ENCODE results near the gene GBP4. TPM values are rescaled to one million over a fixed set of nuclear protein-coding genes. Genes with fewer than 3 reads are reported as not detected.
"Not testable (repeated sequence)": the region's sequence is repeated elsewhere in the genome, so short reads cannot be mapped to it uniquely, and the experiment has no call there.

The GBP4 gene, protein sequence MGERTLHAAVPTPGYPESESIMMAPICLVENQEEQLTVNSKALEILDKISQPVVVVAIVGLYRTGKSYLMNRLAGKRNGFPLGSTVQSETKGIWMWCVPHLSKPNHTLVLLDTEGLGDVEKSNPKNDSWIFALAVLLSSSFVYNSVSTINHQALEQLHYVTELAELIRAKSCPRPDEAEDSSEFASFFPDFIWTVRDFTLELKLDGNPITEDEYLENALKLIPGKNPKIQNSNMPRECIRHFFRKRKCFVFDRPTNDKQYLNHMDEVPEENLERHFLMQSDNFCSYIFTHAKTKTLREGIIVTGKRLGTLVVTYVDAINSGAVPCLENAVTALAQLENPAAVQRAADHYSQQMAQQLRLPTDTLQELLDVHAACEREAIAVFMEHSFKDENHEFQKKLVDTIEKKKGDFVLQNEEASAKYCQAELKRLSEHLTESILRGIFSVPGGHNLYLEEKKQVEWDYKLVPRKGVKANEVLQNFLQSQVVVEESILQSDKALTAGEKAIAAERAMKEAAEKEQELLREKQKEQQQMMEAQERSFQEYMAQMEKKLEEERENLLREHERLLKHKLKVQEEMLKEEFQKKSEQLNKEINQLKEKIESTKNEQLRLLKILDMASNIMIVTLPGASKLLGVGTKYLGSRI
- 0.79 and 1.7 TPM in 2 replicates for total RNA-seq (2021)
- Bru-seq, nascent RNA, result percentile 22 among the genes with signal in this experiment
- percentile 32 among the genes with signal in this experiment for BruChase-seq, experiment 1, labeled RNA remaining after a 2-hour chase
- percentile 42 among the genes with signal in this experiment for BruChase-seq, experiment 2, labeled RNA remaining after a 6-hour chase
- long read RNA-seq, partial matches to known transcripts, result 0 of 2 reads
- long read RNA-seq, other reads (novel, unspliced or antisense), result 2 of 2 reads

DNA sequence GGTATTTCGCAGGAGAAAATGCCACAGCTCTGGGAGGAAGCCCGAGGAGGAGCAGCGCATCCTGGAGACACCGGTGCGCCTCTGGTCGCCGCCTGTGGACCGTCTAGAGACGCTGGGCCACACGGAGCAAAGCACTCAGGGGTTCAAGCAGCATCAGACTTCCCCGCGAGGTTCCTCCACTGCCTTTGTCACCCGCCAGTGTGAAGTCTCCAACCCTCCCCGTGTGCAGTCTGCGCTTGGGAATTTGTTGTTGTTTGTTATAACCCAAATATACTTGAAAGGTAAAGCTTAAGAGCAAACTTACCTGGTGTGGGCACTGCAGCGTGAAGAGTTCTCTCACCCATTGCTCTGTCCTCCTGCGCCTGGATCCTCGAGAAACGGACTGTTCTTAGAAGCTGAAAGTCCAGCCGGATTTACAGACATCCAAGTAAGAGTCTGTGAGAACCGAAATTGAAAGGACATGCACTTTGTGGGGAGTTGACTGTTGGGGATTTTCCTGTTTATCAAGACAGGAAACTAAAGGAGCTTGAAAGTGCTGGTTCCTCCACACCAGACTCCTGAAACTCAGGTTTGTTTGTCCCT lies at the start of gene GBP4:
GBP4 (minus strand) TSS at position 452 of the 582 bp plus-strand sequence; CDS start at position 344, 108 bp downstream.
- DNase-seq (ENCODE audit: low spot score), result no peak
- POLR2A ChIA-PET (ENCODE audit: low non-redundant PET), result no interaction called here
- H3K4me1 ChIP-seq (ENCODE audit: insufficient read depth, low read length, poor library complexity, severe bottlenecking), result peaks cover 23% of the 10 kb centered on the region
- H3K27me3 ChIP-seq (replicated peaks; ENCODE audit: insufficient read depth, low read depth, low read length, poor library complexity), result no peaks in the 10 kb centered on the region
- H3K36me3 ChIP-seq (ENCODE audit: insufficient read depth, low read length, poor library complexity, severe bottlenecking), result no peaks in the 10 kb centered on the region
- no peak within 1 kb of the TSS for H3K4me3 ChIP-seq (ENCODE audit: low read depth, low read length, poor library complexity, severe bottlenecking)
- no TSS peak for BruUV-seq (replicated peaks)
- intact Hi-C loops (cut with micrococcal nuclease; ENCODE audit: unreplicated experiment), result no loop called here
- no peaks in the 10 kb centered on the region for H3K9me3 ChIP-seq (ENCODE audit: low read depth, low read length, poor library complexity, severe bottlenecking)
- TF ChIP-seq, protein P1, sequence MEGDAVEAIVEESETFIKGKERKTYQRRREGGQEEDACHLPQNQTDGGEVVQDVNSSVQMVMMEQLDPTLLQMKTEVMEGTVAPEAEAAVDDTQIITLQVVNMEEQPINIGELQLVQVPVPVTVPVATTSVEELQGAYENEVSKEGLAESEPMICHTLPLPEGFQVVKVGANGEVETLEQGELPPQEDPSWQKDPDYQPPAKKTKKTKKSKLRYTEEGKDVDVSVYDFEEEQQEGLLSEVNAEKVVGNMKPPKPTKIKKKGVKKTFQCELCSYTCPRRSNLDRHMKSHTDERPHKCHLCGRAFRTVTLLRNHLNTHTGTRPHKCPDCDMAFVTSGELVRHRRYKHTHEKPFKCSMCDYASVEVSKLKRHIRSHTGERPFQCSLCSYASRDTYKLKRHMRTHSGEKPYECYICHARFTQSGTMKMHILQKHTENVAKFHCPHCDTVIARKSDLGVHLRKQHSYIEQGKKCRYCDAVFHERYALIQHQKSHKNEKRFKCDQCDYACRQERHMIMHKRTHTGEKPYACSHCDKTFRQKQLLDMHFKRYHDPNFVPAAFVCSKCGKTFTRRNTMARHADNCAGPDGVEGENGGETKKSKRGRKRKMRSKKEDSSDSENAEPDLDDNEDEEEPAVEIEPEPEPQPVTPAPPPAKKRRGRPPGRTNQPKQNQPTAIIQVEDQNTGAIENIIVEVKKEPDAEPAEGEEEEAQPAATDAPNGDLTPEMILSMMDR (conservative IDR thresholded peaks at IDR 0.05; ENCODE audit: low read depth, low read length), result no peak
- TF ChIP-seq EZH2 (IDR thresholded peaks at IDR 0.05; ENCODE audit: borderline replicate concordance, low read depth, low read length, poor library complexity, severe bottlenecking), result no peak
- CTCF ChIA-PET, result no interaction called here
- H3K27ac ChIP-seq (ENCODE audit: low read depth, low read length, poor library complexity, severe bottlenecking), result no peak within 1 kb of the TSS

DNA sequence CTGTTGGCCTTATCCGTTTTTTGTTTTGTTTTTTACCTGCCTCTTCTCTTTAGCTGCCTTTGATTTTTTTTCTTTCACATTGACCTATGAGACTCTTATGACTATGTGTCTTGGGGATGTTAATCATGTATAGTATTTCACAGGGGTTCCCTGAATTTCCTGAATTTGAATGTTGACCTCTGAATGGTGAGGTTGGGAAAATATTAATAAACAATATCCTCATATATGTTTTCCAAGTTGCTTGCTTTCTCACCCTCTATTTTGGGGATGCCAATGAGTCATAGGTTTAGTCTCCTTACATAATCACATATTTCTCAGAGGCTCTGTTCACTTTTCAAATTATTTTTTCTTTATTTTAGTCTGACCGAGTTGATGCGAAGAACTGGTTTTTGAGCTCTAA lies 44.3 kb upstream of the GBP4 start:
- intact Hi-C loops (cut with micrococcal nuclease; ENCODE audit: unreplicated experiment), result no loop called here
- BruUV-seq (replicated peaks), result no TSS peak

DNA sequence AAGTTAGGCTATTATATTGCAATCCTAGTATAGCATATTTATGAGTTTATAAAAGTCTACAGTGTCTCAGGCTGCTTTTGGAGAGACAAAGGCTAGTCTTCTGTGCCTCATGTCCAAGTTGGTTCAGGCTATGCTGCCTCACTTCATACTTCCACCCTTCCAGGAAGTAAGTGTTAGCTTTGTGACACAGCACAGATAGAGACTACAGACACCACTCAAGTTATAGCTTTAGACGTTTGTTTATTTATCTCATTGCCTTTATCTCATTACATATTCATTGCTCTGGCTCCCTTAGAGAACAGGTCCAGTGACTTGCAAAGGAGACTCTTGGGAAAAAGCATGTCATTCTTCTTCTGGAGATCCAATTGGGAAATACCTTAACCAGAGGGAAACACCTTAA lies 22.6 kb upstream of the GBP4 start:
- CTCF ChIA-PET, result no interaction called here
- DNase-seq (ENCODE audit: low spot score), result no peak
- POLR2A ChIA-PET (ENCODE audit: low non-redundant PET), result no interaction called here

More for the DNA sequence above, 44.3 kb upstream of the GBP4 start:
- ChIA-PET POLR2A (ENCODE audit: low non-redundant PET) (no interaction called here), CTCF (no interaction called here)
- Histone ChIP-seq H3K9me3 (ENCODE audit: low read depth, low read length, poor library complexity, severe bottlenecking) (no peaks in the 10 kb centered on the region), H3K4me1 (ENCODE audit: insufficient read depth, low read length, poor library complexity, severe bottlenecking) (no peaks in the 10 kb centered on the region), H3K36me3 (ENCODE audit: insufficient read depth, low read length, poor library complexity, severe bottlenecking) (no peaks in the 10 kb centered on the region), H3K4me3 (ENCODE audit: low read depth, low read length, poor library complexity, severe bottlenecking) (no peak overlapping the region), H3K27me3 (replicated peaks; ENCODE audit: insufficient read depth, low read depth, low read length, poor library complexity) (no peaks in the 10 kb centered on the region), H3K27ac (ENCODE audit: low read depth, low read length, poor library complexity, severe bottlenecking) (no peak overlapping the region)
- no peak for DNase-seq (ENCODE audit: low spot score)
- no peak for TF ChIP-seq EZH2 (IDR thresholded peaks at IDR 0.05; ENCODE audit: borderline replicate concordance, low read depth, low read length, poor library complexity, severe bottlenecking)
- TF ChIP-seq, protein P1 (conservative IDR thresholded peaks at IDR 0.05; ENCODE audit: low read depth, low read length), result no peak

DNA sequence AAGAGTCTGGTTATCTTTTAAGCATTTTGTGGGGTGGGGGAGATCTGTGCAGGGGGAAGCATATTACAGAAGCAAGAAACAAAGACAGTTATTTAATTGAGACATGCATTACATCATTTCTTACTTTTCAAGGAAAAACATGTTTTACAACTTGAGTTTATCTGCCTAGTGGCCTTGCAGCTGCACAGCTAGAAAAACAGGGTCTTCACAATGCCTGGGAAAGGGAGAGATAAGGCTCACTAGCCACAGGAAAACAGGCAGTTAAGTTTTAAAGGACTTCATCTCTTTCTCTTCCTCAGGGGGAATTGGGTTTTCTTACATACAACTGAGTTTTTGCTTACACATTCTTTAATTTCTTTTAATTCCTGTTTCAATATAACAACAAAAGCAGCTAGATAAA lies 21.1 kb upstream of the GBP4 start:
- DNase-seq (ENCODE audit: low spot score); H3K4me3 ChIP-seq (ENCODE audit: low read depth, low read length, poor library complexity, severe bottlenecking); BruUV-seq (replicated peaks); POLR2A ChIA-PET (ENCODE audit: low non-redundant PET); H3K27ac ChIP-seq (ENCODE audit: low read depth, low read length, poor library complexity, severe bottlenecking); H3K36me3 ChIP-seq (ENCODE audit: insufficient read depth, low read length, poor library complexity, severe bottlenecking); H3K4me1 ChIP-seq (ENCODE audit: insufficient read depth, low read length, poor library complexity, severe bottlenecking); CTCF ChIA-PET; H3K27me3 ChIP-seq (replicated peaks; ENCODE audit: insufficient read depth, low read depth, low read length, poor library complexity); intact Hi-C loops (cut with micrococcal nuclease; ENCODE audit: unreplicated experiment); H3K9me3 ChIP-seq (ENCODE audit: low read depth, low read length, poor library complexity, severe bottlenecking): not testable (repeated sequence)

More for the DNA sequence above, 22.6 kb upstream of the GBP4 start:
- Histone ChIP-seq H3K4me1 (ENCODE audit: insufficient read depth, low read length, poor library complexity, severe bottlenecking) (no peaks in the 10 kb centered on the region), H3K4me3 (ENCODE audit: low read depth, low read length, poor library complexity, severe bottlenecking) (no peak overlapping the region), H3K9me3 (ENCODE audit: low read depth, low read length, poor library complexity, severe bottlenecking) (no peaks in the 10 kb centered on the region), H3K27ac (ENCODE audit: low read depth, low read length, poor library complexity, severe bottlenecking) (no peak overlapping the region), H3K36me3 (ENCODE audit: insufficient read depth, low read length, poor library complexity, severe bottlenecking) (no peaks in the 10 kb centered on the region), H3K27me3 (replicated peaks; ENCODE audit: insufficient read depth, low read depth, low read length, poor library complexity) (no peaks in the 10 kb centered on the region)
- BruUV-seq (replicated peaks), result no TSS peak
- intact Hi-C loops (cut with micrococcal nuclease; ENCODE audit: unreplicated experiment), result no loop called here
- no peak for TF ChIP-seq EZH2 (IDR thresholded peaks at IDR 0.05; ENCODE audit: borderline replicate concordance, low read depth, low read length, poor library complexity, severe bottlenecking)
- TF ChIP-seq, protein P1 (conservative IDR thresholded peaks at IDR 0.05; ENCODE audit: low read depth, low read length), result no peak

DNA sequence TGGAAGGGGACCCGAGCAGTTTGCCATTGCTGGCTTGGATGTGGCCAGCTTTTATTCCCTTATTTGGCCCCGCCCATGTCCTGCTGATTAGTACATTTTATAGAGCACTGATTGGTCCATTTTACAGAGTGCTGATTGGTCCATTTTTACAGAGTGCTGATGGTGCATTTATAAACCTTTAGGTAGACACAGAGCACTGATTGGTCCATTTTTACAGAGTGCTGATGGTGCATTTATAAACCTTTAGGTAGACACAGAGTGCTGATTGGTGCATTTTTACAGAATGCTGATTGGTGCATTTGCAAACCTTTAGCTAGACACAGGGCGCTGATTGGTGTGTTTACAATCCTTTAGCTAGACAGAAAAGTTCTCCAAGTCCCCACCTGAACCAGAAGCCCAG lies 20.2 kb upstream of the GBP4 start:
- H3K27ac ChIP-seq (ENCODE audit: low read depth, low read length, poor library complexity, severe bottlenecking); H3K4me3 ChIP-seq (ENCODE audit: low read depth, low read length, poor library complexity, severe bottlenecking); BruUV-seq (replicated peaks); CTCF ChIA-PET; intact Hi-C loops (cut with micrococcal nuclease; ENCODE audit: unreplicated experiment); H3K4me1 ChIP-seq (ENCODE audit: insufficient read depth, low read length, poor library complexity, severe bottlenecking); DNase-seq (ENCODE audit: low spot score); H3K9me3 ChIP-seq (ENCODE audit: low read depth, low read length, poor library complexity, severe bottlenecking); H3K36me3 ChIP-seq (ENCODE audit: insufficient read depth, low read length, poor library complexity, severe bottlenecking); POLR2A ChIA-PET (ENCODE audit: low non-redundant PET); H3K27me3 ChIP-seq (replicated peaks; ENCODE audit: insufficient read depth, low read depth, low read length, poor library complexity): not testable (repeated sequence)

Measured in A673 (cell line).